Sigmoid colon (tissue), 7 donors: ENCODE results near the gene PDE7B. TPM values are rescaled to one million over a fixed set of nuclear protein-coding genes. Genes with fewer than 3 reads are reported as not detected.
A peak's percentile ranks its signal among the peaks of the same experiment; 100 is the strongest.

ENCODE experiments used
- DNase-seq: peaks from one replicate; pipeline ENCODE4 v3.0.0-alpha.2; 2019
- H3K27ac ChIP-seq, 4 donors: fragments of 200-600 bp; sonication (generic); one replicate each; pipeline ENCODE4 v1.5.1; 2016 to 2019; ENCODE audit warnings: mild to moderate bottlenecking in 1 of 4
- H3K27me3 ChIP-seq, 3 donors: fragments of 200-600 bp; sonication (generic); one replicate each; pipeline ENCODE4 v1.5.1; 2019; ENCODE audit warnings: mild to moderate bottlenecking in 1 of 3
- H3K36me3 ChIP-seq, 4 donors: fragments of 200-600 bp; sonication (generic); one replicate each; pipeline ENCODE4 v1.5.1; 2016 to 2019
- H3K4me1 ChIP-seq, 4 donors: fragments of 200-600 bp; sonication (generic); one replicate each; pipeline ENCODE4 v1.5.1; 2017 to 2019
- H3K4me3 ChIP-seq, 4 donors: fragments of 200-600 bp; sonication (generic); one replicate each; pipeline ENCODE4 v1.5.1; 2017 to 2019; ENCODE audit warnings: mild to moderate bottlenecking in 2 of 4, moderate library complexity in 1 of 4
- H3K9me3 ChIP-seq, 4 donors: fragments of 200-600 bp in 3 of 4; sonication (generic) in 3 of 4; one replicate each; pipeline versions ENCODE4 v1.5.1 to v1.6.1; 2013 to 2019
- CTCF ChIP-seq, 4 experiments: fragments of 450-650 bp in 3 of 4; fragments of 200-600 bp in 1 of 4; IDR thresholded peaks; one replicate each; pipeline ENCODE4 v1.5.1; 2016 to 2019; ENCODE audit warnings: antibody characterized with exemption in 4 of 4, mild to moderate bottlenecking in 3 of 4, moderate library complexity in 2 of 4
- EP300 ChIP-seq, 4 donors: sonication (generic); formaldehyde crosslinking; IDR thresholded peaks; one replicate each; pipeline ENCODE4 v1.6.1; 2017; ENCODE audit warnings: antibody characterized with exemption in 4 of 4
- POLR2A ChIP-seq, 2 donors: fragments of 450-650 bp; IDR thresholded peaks; one replicate each; pipeline ENCODE4 v1.6.1; 2016; ENCODE audit warnings: antibody characterized with exemption in 2 of 2, mild to moderate bottlenecking in 2 of 2, moderate library complexity in 2 of 2
- POLR2AphosphoS5 ChIP-seq, 4 donors: sonication (generic); formaldehyde crosslinking; IDR thresholded peaks; one replicate each; pipeline ENCODE4 v1.6.1; 2017; ENCODE audit warnings: antibody characterized with exemption in 4 of 4
- WGBS, 2 donors: extraction: QIAGEN DNeasy Blood & Tissue Kit; methylation state at CpG; one replicate each; pipeline ENCODE4 v1.1.7; 2013; 5-methylcytosine and 5-hydroxymethylcytosine counted together
- intact Hi-C: fragments of 100-400 bp; cut with DNase I; formaldehyde crosslinking; loops from one replicate; pipeline ENCODE4 v1.15.1; 2023
- polyA plus RNA-seq, 3 donors: library from polyadenylated mRNA; stranded (reverse); fragments of 200-250 nt; gene quantifications; one replicate each; pipeline ENCODE4 v1.2.3, GENCODE V29; 2013
- total RNA-seq, 4 donors: library from RNA; depleted of rRNA; stranded (reverse); fragments of >200 nt; gene quantifications; one replicate each; pipeline ENCODE4 v1.1.0, GENCODE V29; 2016
- donor health status: healthy with polysubstance abuse.
- donor health status: Bipolar disorder and iron deficiency.
- donor health status: healthy.

The PDE7B gene
- total and polyA plus RNA-seq, 7 donors = 1.1 to 10.3 (median 6.3) TPM

- DNase-seq = no peak
- H3K27ac ChIP-seq = no peak overlapping the region
Observed at GRCh38 chr6:135919026-135919425, 67.5 kb downstream of the PDE7B start.

GRCh38 chr6:135920689-135921088 lies 69.2 kb downstream of the PDE7B start:
- intact Hi-C loops = no loop called here
- Histone ChIP-seq H3K36me3 (no peaks in the 10 kb centered on the region), H3K27ac (peak overlapping the region in 1 of 4 donors; percentile 71), H3K4me1 (peaks cover 0 to 29% (median 21%) of the 10 kb centered on the region in 4 donors), H3K4me3 (no peak overlapping the region), H3K9me3 (no peaks in the 10 kb centered on the region), H3K27me3 (peaks cover 0 to 5% (median 4%) of the 10 kb centered on the region in 3 donors)
- 80 to 83% methylated on average over 7 of the region's 7 CpGs for WGBS, 2 donors
- TF ChIP-seq POLR2A (IDR thresholded peaks at IDR 0.05) (no peak), POLR2AphosphoS5 (IDR thresholded peaks at IDR 0.05) (no peak), EP300 (IDR thresholded peaks at IDR 0.05) (no peak), CTCF (IDR thresholded peaks at IDR 0.05) (no peak)
- no peak for DNase-seq

More at GRCh38 chr6:135919026-135919425, 67.5 kb downstream of the PDE7B start:
- TF ChIP-seq CTCF (IDR thresholded peaks at IDR 0.05) (no peak), POLR2AphosphoS5 (IDR thresholded peaks at IDR 0.05) (no peak), POLR2A (IDR thresholded peaks at IDR 0.05) (no peak), EP300 (IDR thresholded peaks at IDR 0.05) (no peak)
- 77 to 78% methylated on average over 4 of the region's 4 CpGs for WGBS, 2 donors
- intact Hi-C loops = no loop called here
- peaks cover 0 to 29% (median 21%) of the 10 kb centered on the region in 4 donors for H3K4me1 ChIP-seq
- peaks cover 0 to 5% (median 4%) of the 10 kb centered on the region in 3 donors for H3K27me3 ChIP-seq
- no peaks in the 10 kb centered on the region for H3K9me3 ChIP-seq
- H3K36me3 ChIP-seq = no peaks in the 10 kb centered on the region
- no peak overlapping the region for H3K4me3 ChIP-seq

GRCh38 chr6:135921188-135921587 lies 69.7 kb downstream of the PDE7B start:
- Histone ChIP-seq H3K36me3 (no peaks in the 10 kb centered on the region), H3K4me1 (peaks cover 0 to 29% (median 21%) of the 10 kb centered on the region in 4 donors), H3K9me3 (no peaks in the 10 kb centered on the region), H3K27ac (peak overlapping the region in 1 of 4 donors; percentile 71), H3K4me3 (no peak overlapping the region), H3K27me3 (peaks cover 0 to 5% (median 4%) of the 10 kb centered on the region in 3 donors)
- TF ChIP-seq CTCF (IDR thresholded peaks at IDR 0.05) = no peak
- TF ChIP-seq POLR2AphosphoS5 (IDR thresholded peaks at IDR 0.05) = peak in 1 of 4 donors; percentile 7
- no peak for DNase-seq
- WGBS, 2 donors = 80% methylated on average over 2 of the region's 2 CpGs
- intact Hi-C loops = no loop called here

- DNase-seq = peak; percentile 72
- Histone ChIP-seq H3K4me1 (peaks cover 0 to 29% (median 21%) of the 10 kb centered on the region in 4 donors), H3K4me3 (no peak overlapping the region)
Observed at GRCh38 chr6:135922174-135922573, 70.7 kb downstream of the PDE7B start.

More at GRCh38 chr6:135922174-135922573, 70.7 kb downstream of the PDE7B start:
- Histone ChIP-seq H3K27ac (peak overlapping the region in 3 of 4 donors; percentile 62 to 71 (median 70)), H3K27me3 (peaks cover 0 to 5% (median 4%) of the 10 kb centered on the region in 3 donors), H3K36me3 (no peaks in the 10 kb centered on the region), H3K9me3 (no peaks in the 10 kb centered on the region)
- intact Hi-C loops = loop anchor here (1.0 kb wide), 1 partner anchor 181 kb away; no protein-coding TSS in a partner anchor
- TF ChIP-seq POLR2AphosphoS5 (IDR thresholded peaks at IDR 0.05) (peak; percentile 5 to 75 (median 26)), POLR2A (IDR thresholded peaks at IDR 0.05) (no peak), CTCF (IDR thresholded peaks at IDR 0.05) (no peak), EP300 (IDR thresholded peaks at IDR 0.05) (peak in 1 of 4 donors; percentile 2)
